HepG2 (cell line): ENCODE results near the gene CELF5. TPM values are rescaled to one million over a fixed set of nuclear protein-coding genes. Genes with fewer than 3 reads are reported as not detected.
A peak's percentile ranks its signal among the peaks of the same experiment; 100 is the strongest.

Source experiments
- ATAC-seq: fragments of 200-7000 bp; cut with Tn5 transposase; 3 replicates; pipeline ENCODE4 v1.9.1; 2020; ENCODE audit warnings: mild to moderate bottlenecking, moderate library complexity
- BruUV-seq: library from RNA; stranded (reverse); fragments of 400-500 nt; replicated peaks from 2 replicates; lab custom pipeline; 2021; lab: Mats Ljungman, UMichigan
- CTCF ChIA-PET: fragments of 300-600 bp; formaldehyde crosslinking; extraction: SDS; loops from one replicate; lab custom pipeline; 2021; ENCODE audit warnings: low total read pairs, inconsistent platforms, low intra/inter-chr PET ratio; lab: Yijun Ruan, JAX
- POLR2A ChIA-PET: fragments of 350-600 bp; sonication (Branson Sonifier 250); formaldehyde crosslinking; loops from one replicate; lab custom pipeline; 2020; ENCODE audit warnings: antibody characterized with exemption, inconsistent platforms; lab: Yijun Ruan, JAX
- DNase-seq: peaks from one replicate; pipeline ENCODE4 v3.0.0-alpha.2; 2015; ENCODE audit warnings: low spot score
- FAIRE-seq: peaks from 3 replicates; lab custom pipeline; 2011; peaks lifted over from hg19 to GRCh38; lab: Jason Lieb, UNC
- H2AFZ ChIP-seq: one replicate; pipeline ENCODE4 v1.6.1; 2011; ENCODE audit warnings: low read length, inconsistent platforms
- H3K27ac ChIP-seq: fragments of 300-600 bp; 3 replicates; pipeline ENCODE4 v1.8.0; 2011; ENCODE audit warnings: mixed run types, mild to moderate bottlenecking, mixed read lengths, low read length, inconsistent platforms; ENCODE audit not compliant: insufficient read depth; ENCODE audit errors: extremely low read length
- H3K27me3 ChIP-seq, 2 experiments: fragments of 200-600 bp in 1 of 2; 2 replicates in 1 of 2; 3 replicates in 1 of 2; pipeline versions ENCODE4 v1.6.0 to v1.8.0; 2011; ENCODE audit warnings: low read length in 2 of 2, mild to moderate bottlenecking in 2 of 2, moderate library complexity in 2 of 2, inconsistent platforms in 1 of 2; ENCODE audit not compliant: insufficient read depth in 2 of 2, control insufficient read depth in 1 of 2
- H3K36me3 ChIP-seq, 2 experiments: fragments of 200-600 bp in 1 of 2; replicated peaks in 1 of 2; 2 replicates in 1 of 2; 3 replicates in 1 of 2; pipeline versions ENCODE4 v1.5.1 to v1.8.0; 2011; ENCODE audit warnings: low read length in 2 of 2, inconsistent platforms in 1 of 2; ENCODE audit not compliant: insufficient read depth in 2 of 2, control insufficient read depth in 1 of 2
- H3K4me1 ChIP-seq: 2 replicates; pipeline ENCODE4 v1.5.1; 2012; ENCODE audit warnings: low read length, inconsistent platforms; ENCODE audit not compliant: insufficient read depth
- H3K4me2 ChIP-seq: 2 replicates; pipeline ENCODE4 v1.6.0; 2011; ENCODE audit warnings: low read depth, low read length, inconsistent platforms
- H3K4me3 ChIP-seq, 3 experiments: fragments of 200-600 bp in 1 of 3; sonication (generic), shearing (Covaris generic) in 1 of 3; replicated peaks in 1 of 3; 2 replicates each; pipeline ENCODE4 v1.5.1; 2011 to 2016; ENCODE audit warnings: low read length in 3 of 3, inconsistent platforms in 2 of 3, low read depth in 2 of 3, mild to moderate bottlenecking in 2 of 3, control low read depth in 1 of 3, mixed read lengths in 1 of 3; ENCODE audit not compliant: insufficient read depth in 1 of 3
- H3K79me2 ChIP-seq: one replicate; pipeline ENCODE4 v1.6.1; 2011; ENCODE audit warnings: low read length, inconsistent platforms; ENCODE audit not compliant: insufficient read depth
- H3K9ac ChIP-seq: 2 replicates; pipeline ENCODE4 v1.6.0; 2011; ENCODE audit warnings: mild to moderate bottlenecking, low read depth, low read length, inconsistent platforms; ENCODE audit not compliant: insufficient read depth
- H3K9me3 ChIP-seq: 2 replicates; pipeline ENCODE4 v1.5.1; 2012; ENCODE audit warnings: mild to moderate bottlenecking, low read length
- H4K20me1 ChIP-seq: 2 replicates; pipeline ENCODE4 v1.6.0; 2011; ENCODE audit warnings: inconsistent platforms, mild to moderate bottlenecking, low read length, moderate library complexity; ENCODE audit not compliant: insufficient read depth
- BRCA1 ChIP-seq: sonication (generic); formaldehyde crosslinking; IDR thresholded peaks from 2 replicates; pipeline ENCODE4 v1.4.0; 2020; ENCODE audit warnings: missing genetic modification reagents
- CEBPZ ChIP-seq: IDR thresholded peaks from 2 replicates; pipeline ENCODE4 v1.6.1; 2012; ENCODE audit warnings: low read length, improper control_type of control experiment
- HDAC1 ChIP-seq: sonication (generic); formaldehyde crosslinking; IDR thresholded peaks from 2 replicates; pipeline ENCODE4 v1.5.1; 2020; ENCODE audit warnings: mild to moderate bottlenecking, missing genetic modification reagents
- PRDM10 ChIP-seq: sonication (generic); formaldehyde crosslinking; IDR thresholded peaks from 2 replicates; pipeline ENCODE4 v1.4.0; 2020; ENCODE audit warnings: low read depth, missing genetic modification reagents
- PRMT3 ChIP-seq: sonication (generic); formaldehyde crosslinking; IDR thresholded peaks from 2 replicates; pipeline ENCODE4 v1.8.1; 2022; ENCODE audit warnings: low read depth, mild to moderate bottlenecking, moderate library complexity, missing genetic modification reagents, borderline replicate concordance
- SOX5 ChIP-seq: IDR thresholded peaks from 2 replicates; pipeline ENCODE4 v1.6.1; 2016; ENCODE audit warnings: borderline replicate concordance
- STAT5B ChIP-seq: sonication (generic); formaldehyde crosslinking; IDR thresholded peaks from 2 replicates; pipeline ENCODE4 v1.4.0; 2020; ENCODE audit warnings: missing genetic modification reagents
- TEAD2 ChIP-seq: sonication (generic); formaldehyde crosslinking; IDR thresholded peaks from 2 replicates; pipeline ENCODE4 v1.9.0; 2021; ENCODE audit warnings: missing genetic modification reagents
- TOPORS ChIP-seq: sonication (generic); formaldehyde crosslinking; IDR thresholded peaks from 2 replicates; pipeline ENCODE4 v1.8.0; 2023; ENCODE audit warnings: mild to moderate bottlenecking, missing genetic modification reagents
- ZNF17 ChIP-seq: sonication (generic); formaldehyde crosslinking; IDR thresholded peaks from 2 replicates; pipeline ENCODE4 v1.5.0; 2020; ENCODE audit warnings: mild to moderate bottlenecking, missing genetic modification reagents
- ZNF331 ChIP-seq: sonication (generic); formaldehyde crosslinking; IDR thresholded peaks from 2 replicates; pipeline ENCODE4 v1.4.0; 2020; ENCODE audit warnings: missing genetic modification reagents
- ZNF557 ChIP-seq: sonication (generic); formaldehyde crosslinking; IDR thresholded peaks from 2 replicates; pipeline ENCODE4 v1.4.0; 2020; ENCODE audit warnings: missing genetic modification reagents
- ZNF619 ChIP-seq: sonication (generic); formaldehyde crosslinking; IDR thresholded peaks from 2 replicates; pipeline ENCODE4 v1.4.0; 2020; ENCODE audit warnings: mild to moderate bottlenecking, missing genetic modification reagents
- ZNF777 ChIP-seq: sonication (generic); formaldehyde crosslinking; IDR thresholded peaks from 2 replicates; pipeline ENCODE4 v1.4.0; 2020; ENCODE audit warnings: missing genetic modification reagents
- WGBS: methylation state at CpG from one replicate; pipeline ENCODE4 v1.1.6; 2017; ENCODE audit warnings: low lambda C conversion rate; 5-methylcytosine and 5-hydroxymethylcytosine counted together
- in situ Hi-C: cut with HindIII; loops from 2 replicates; pipeline ENCODE4 v1.10.0; 2017; ENCODE audit warnings: low pct_unique_long_range_greater_than_20kb; ENCODE audit not compliant: extremely low pct_ligation_motif_present
- intact Hi-C: fragments of 100-400 bp; cut with micrococcal nuclease; formaldehyde crosslinking; loops from one replicate; pipeline ENCODE4 v1.10.0; 2022; ENCODE audit not compliant: unreplicated experiment
- polyA plus RNA-seq, 8 experiments: library from polyadenylated mRNA; depleted of rRNA in 3 of 8; stranded (reverse) in 7 of 8; unstranded in 1 of 8; fragments of >200 nt; fragmentation: Illumina TruSeq in 4 of 8; extraction: Trizol in 4 of 8; gene quantifications; 2 replicates each; pipeline versions ENCODE4 v1.2.1 to v1.2.3, GENCODE V29; 2011 to 2016; ENCODE audit warnings: low read depth in 4 of 8, missing spikeins in 1 of 8, mixed read lengths in 1 of 8; ENCODE audit not compliant: insufficient read depth in 1 of 8
- total RNA-seq, 5 experiments: library from RNA; depleted of rRNA; stranded (reverse); fragments of >200 nt; fragmentation: Illumina TruSeq; extraction: Trizol; gene quantifications; 2 replicates each; pipeline ENCODE4 v1.2.3, GENCODE V29; 2016; ENCODE audit warnings: low read depth in 1 of 5

Gene CELF5
- total and polyA plus RNA-seq, 2 of the 13 experiments (the other 11 are each of a cell fraction or from before 2014, with no cell fraction given): 0.31 to 0.84 TPM

GRCh38 chr19:3184847-3185460 lies 39.5 kb upstream of the CELF5 start (continued):
- TF ChIP-seq PRDM10 (CRISPR knock-in tag): peak; percentile 79
- peak; percentile 87; the same call in 1 of the 2 replicates for TF ChIP-seq HDAC1 (CRISPR knock-in tag)
- 0 out of 2 replicates have a peak, but pooled peaks have one; percentile 2 for TF ChIP-seq TOPORS (CRISPR knock-in tag)
- TF ChIP-seq SOX5: no peak
- TF ChIP-seq ZNF557: no peak

DNA sequence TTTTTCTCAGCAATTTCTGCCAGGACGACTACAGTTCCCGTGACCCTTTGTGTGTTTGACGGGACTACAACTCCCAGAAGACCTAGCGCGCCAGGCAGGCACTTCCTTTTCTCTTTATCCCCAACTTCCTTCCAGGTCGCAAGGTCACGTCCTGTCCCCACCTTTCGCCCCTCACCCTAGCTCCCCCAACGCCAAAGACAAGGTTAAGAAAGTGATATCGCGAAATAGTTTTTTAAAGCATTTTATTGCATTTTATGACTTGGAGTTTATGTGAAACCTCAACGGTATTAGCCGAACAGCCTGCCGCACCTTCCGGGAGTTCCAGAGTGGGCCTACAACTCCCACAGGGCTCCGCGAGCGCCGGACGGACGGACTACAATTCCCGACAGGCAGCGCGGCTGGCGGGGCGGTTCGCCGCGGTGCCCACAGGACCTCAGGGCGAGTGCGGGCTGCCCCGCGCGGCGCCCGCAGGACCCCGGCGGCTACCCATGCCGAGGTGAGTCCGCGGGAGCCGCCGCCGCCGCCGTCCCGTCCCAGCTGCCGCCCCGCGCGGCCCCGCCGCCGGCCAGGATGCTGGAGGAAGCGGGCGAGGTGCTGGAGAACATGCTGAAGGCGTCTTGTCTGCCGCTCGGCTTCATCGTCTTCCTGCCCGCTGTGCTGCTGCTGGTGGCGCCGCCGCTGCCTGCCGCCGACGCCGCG lies 38.9 kb upstream of the CELF5 start, which contains the start of gene NCLN:
Gene NCLN (plus strand): TSS at position 470 of the 699 bp plus-strand sequence. CDS start 101 bp downstream, at position 571.
- BruUV-seq: no TSS peak
- in situ Hi-C loops: no loop called here
- Histone ChIP-seq H3K9me3 (no peaks in the 10 kb centered on the region), H3K36me3 (peaks cover 2 to 6% of the 10 kb centered on the region in 2 experiments; a peak in 3 of 5 replicates), H3K4me3 (peak within 1 kb of the TSS; percentile 88 to 98 (median 93)), H3K27me3 (no peaks in the 10 kb centered on the region), H3K4me2 (peak within 1 kb of the TSS; percentile 95), H3K4me1 (peaks cover 32% of the 10 kb centered on the region), H2AFZ (peak within 1 kb of the TSS; percentile 96), H4K20me1 (peaks cover 7% of the 10 kb centered on the region; the same call in 1 of the 2 replicates), H3K79me2 (peaks cover 43% of the 10 kb centered on the region), H3K27ac (peak within 1 kb of the TSS; percentile 71), H3K9ac (peak within 1 kb of the TSS; percentile 88)
- CTCF ChIA-PET: no interaction called here
- FAIRE-seq: peak; percentile 98
- intact Hi-C loops: no loop called here
- POLR2A ChIA-PET: interaction anchor here (1.6 kb wide), 1 partner anchor 89 kb away, joined by 3 read pairs; no protein-coding TSS in a partner anchor
- DNase-seq: peak; percentile 90
- 1% methylated on average over 29 of the region's 69 CpGs for WGBS
- peak; percentile 84 for ATAC-seq
- TF ChIP-seq ZNF619 (CRISPR knock-in tag) (no peak), ZNF17 (no peak), BRCA1 (CRISPR knock-in tag) (no peak), CEBPZ (no peak), STAT5B (CRISPR knock-in tag) (no peak), TEAD2 (CRISPR knock-in tag) (no peak), ZNF331 (no peak), PRMT3 (no peak), ZNF777 (peak; percentile 77)
